T-helper 1 cell (primary cell): Measurements from ENCODE around the gene RBPJL.

Experiments used
- DNase-seq, 5 donors: peaks; one replicate each; pipeline ENCODE4 v3.0.0-alpha.2; 2012 to 2020

RBPJL gene

DNA sequence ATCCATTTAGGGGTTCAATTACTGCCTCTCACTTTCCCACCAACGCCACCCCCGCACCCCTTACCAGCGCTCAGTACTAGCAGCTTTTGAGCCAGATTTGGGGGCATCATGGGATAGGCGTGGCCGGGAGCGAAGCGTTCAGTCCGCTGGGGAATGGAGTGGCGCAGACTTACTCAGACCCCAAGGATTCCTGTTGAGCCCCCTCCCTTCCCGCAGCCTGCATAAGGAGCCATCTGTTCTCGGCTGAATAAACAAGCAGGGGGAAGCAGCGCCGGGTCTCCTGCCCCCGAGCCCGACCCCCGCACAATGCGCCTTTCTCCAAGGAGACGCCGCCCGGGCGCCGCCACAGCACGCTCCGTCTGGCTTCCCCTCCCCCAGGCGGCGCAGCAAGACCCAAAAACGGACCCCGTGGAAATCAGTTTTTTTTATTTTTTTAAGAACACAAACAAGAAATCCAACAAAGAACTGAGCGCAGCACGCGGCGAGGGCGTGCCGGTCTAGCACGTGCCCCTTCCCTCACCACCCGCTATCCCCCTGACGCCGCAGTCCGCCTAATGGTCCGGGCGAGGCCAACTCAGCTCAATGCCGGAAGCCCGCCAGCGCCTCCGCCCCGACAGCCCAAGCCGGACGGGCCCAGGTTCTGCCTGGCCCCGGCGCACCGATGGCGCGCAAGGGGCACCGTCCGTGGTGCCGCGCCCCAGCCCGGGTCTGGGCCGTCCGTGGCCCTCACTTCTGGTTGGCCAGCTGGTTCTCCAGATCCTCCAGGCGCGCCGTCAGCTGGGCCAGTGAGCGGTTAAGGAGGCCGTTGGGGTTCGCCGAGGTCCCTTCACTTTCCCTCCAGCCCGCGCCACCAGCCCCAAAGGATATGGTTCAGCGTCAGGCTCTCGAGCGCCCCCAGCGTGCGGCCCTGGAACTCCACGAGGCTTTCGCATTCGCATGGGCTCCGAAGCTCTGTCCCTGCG, 13.3 kb upstream of the RBPJL start:
- peak; percentile 55 to 82 (median 61) for DNase-seq

- DNase-seq = no peak
These were observed 12.7 kb upstream of the RBPJL start for GRCh38 chr20:45294003-45294368.

- no peak for DNase-seq
These were observed 12.0 kb upstream of the RBPJL start for GRCh38 chr20:45294659-45295058.

- no peak for DNase-seq
These were observed 8.7 kb upstream of the RBPJL start for GRCh38 chr20:45297786-45298497.

- DNase-seq = no peak
These were observed 6.9 kb upstream of the RBPJL start for GRCh38 chr20:45299786-45300185.

DNA sequence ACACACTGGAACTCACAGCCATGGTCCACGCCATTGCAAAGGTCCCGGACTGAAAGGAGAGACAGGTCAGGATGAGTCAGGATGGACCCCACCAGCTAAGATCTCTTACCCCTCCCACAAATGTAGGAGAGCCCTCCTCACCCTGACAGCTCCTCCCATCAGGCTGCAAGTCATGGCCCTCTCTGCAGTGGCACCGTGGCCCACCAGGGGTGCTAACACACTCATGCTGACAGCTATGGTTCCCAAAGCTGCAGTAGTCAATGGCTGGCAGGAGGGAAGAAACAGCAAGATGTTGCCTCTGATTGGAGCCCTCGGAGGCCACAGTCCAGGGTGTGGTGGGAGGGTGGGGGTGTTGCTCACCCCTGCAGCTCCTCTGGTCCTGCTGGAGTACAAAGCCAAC, 5.7 kb upstream of the RBPJL start:
- peak in 1 of 5 donors; percentile 58 for DNase-seq

GRCh38 chr20:45301824-45302271, 4.8 kb upstream of the RBPJL start:
- DNase-seq = peak in 1 of 5 donors; percentile 61

GRCh38 chr20:45303586-45304463, 2.8 kb upstream of the RBPJL start:
- DNase-seq = peak in 1 of 5 donors; percentile 64

GRCh38 chr20:45304464-45304999, 2.1 kb upstream of the RBPJL start:
- no peak for DNase-seq

DNA sequence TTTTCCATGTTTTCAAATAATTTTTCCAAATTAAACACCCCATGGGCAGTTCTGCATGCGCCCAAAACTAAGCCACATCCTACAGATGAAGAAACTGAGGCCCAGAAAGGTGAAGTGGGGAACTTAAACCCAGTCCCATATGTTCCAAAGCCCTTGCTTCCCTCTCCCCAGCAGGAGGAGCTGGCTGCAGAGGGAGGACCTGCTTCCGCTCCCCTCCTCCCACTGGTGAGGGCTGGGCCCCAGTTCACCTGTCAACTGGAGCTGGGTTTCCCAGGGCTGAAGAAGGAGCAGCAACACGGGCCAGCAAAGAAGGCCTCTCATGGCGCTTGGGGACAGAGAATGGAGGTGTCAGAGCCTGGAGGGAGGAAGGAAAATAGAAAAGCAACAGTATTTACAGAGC, 1.4 kb upstream of the RBPJL start:
- no peak for DNase-seq

DNA sequence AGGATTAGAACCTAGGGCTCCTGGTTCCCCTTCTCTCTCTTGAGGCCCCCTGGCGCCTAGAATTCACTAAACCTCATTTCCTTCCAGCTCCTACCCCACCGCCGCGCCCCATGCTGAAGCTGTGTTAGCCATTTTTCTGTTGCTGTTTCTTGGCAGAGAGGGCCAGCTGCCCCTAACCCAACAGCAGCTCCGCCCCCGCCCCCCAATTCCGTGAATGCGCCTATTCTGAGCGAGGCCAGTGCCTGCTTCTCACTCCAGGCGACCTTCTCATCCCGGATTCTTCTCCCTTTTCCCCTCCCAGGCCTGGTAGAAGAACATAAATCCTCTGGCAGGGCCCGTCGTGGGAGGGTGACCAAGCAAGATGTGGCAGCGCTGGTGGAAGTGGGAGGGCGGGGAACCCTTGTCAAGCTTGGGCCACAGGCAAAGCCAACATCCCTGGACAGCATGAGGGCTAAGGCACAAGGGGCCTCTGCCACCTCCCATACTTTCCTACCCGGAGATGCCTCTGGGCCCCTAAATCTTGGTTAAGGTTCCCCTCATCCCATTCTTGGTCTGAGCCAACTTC, 518 bp downstream of the RBPJL start:
- DNase-seq = no peak

DNA sequence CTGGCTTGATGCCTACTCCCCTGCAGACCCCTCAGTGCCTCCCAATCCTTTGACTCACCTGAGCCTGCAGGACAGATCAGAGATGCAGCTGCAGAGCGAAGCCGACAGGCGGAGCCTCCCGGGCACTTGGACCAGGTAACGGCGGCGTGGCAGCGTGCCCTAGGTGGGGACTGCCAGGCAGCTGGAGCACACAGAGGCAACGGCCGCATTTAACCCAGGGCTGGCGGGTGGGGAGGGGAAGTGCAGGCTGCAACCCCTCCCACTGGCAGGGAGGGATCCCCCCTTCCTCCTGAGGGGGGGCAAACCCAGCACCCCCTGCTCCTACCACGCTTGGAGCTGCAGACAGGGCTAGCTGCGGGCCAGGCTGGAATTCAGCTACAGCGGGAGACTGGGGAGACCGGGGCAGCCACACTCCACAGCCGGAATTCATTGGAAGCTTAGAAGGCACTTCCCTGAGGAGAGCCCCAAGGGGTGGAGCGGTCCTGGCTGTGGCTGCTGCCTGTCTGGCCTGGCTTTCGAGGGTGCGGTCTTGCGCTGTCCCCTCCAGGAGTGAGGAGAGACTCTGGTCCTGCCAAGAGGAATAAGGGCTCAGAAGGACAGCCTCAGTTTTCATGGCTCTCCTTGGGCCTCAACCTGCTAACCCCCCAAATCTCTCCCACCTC, 1.6 kb downstream of the RBPJL start, which contains the start of gene MATN4:
Gene MATN4, minus strand, starts transcription at position 183 of the 662 bp plus-strand sequence. CDS start 2,717 bp downstream, outside the sequence.
- DNase-seq = no peak

GRCh38 chr20:45309075-45309474, 2.4 kb downstream of the RBPJL start:
- DNase-seq = no peak

GRCh38 chr20:45311589-45312211, 5.1 kb downstream of the RBPJL start:
- peak in 4 of 5 donors; percentile 35 to 71 (median 42) for DNase-seq

DNA sequence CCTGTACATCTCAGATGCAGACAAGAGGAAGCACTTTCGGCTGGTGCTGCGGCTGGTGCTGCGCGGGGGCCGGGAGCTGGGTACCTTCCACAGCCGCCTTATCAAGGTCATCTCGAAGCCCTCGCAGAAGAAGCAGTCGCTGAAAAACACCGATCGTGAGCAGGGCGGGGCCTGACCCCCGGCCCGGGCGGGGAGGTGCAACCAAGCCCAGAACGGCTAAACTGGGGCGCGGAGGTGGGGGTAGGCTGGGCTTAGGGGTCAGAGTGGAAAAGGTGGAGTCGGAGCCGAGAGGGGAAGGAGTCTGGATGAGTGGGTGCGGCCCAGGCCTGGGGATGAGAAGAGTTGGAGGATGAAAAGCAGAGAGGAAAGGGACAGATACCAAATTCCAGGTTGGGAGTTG, 5.6 kb downstream of the RBPJL start:
- no peak for DNase-seq

GRCh38 chr20:45313065-45313695, 6.5 kb downstream of the RBPJL start:
- no peak for DNase-seq

GRCh38 chr20:45313943-45314342, 7.3 kb downstream of the RBPJL start:
- no peak for DNase-seq

- no peak for DNase-seq
These were observed 9.0 kb downstream of the RBPJL start for GRCh38 chr20:45315672-45316071.

- DNase-seq = no peak
These were observed 9.8 kb downstream of the RBPJL start for GRCh38 chr20:45316150-45317080.
